Measurements from ENCODE around the gene DOCK2. TPM values are rescaled to one million over a fixed set of nuclear protein-coding genes. Genes with fewer than 3 reads are reported as not detected.

Gene DOCK2
- total RNA-seq, 1 donor from 2014 or later, result 4.2 TPM

- Histone ChIP-seq H3K9me3 (replicated peaks) (no peaks in the 10 kb centered on the region), H3K4me1 (no peaks in the 10 kb centered on the region), H3K27ac (replicated peaks) (no peak overlapping the region), H3K36me3 (no peaks in the 10 kb centered on the region), H3K27me3 (ENCODE audit: low read depth) (no peaks in the 10 kb centered on the region), H3K4me3 (no peak overlapping the region)
- no peak for TF ChIP-seq CTCF (IDR thresholded peaks at IDR 0.05; ENCODE audit: borderline replicate concordance)
- intact Hi-C loops (cut with micrococcal nuclease), result no loop called here
- no peak for DNase-seq
Observed at GRCh38 chr5:169778622-169779596, 141.8 kb downstream of the DOCK2 start.

DNA sequence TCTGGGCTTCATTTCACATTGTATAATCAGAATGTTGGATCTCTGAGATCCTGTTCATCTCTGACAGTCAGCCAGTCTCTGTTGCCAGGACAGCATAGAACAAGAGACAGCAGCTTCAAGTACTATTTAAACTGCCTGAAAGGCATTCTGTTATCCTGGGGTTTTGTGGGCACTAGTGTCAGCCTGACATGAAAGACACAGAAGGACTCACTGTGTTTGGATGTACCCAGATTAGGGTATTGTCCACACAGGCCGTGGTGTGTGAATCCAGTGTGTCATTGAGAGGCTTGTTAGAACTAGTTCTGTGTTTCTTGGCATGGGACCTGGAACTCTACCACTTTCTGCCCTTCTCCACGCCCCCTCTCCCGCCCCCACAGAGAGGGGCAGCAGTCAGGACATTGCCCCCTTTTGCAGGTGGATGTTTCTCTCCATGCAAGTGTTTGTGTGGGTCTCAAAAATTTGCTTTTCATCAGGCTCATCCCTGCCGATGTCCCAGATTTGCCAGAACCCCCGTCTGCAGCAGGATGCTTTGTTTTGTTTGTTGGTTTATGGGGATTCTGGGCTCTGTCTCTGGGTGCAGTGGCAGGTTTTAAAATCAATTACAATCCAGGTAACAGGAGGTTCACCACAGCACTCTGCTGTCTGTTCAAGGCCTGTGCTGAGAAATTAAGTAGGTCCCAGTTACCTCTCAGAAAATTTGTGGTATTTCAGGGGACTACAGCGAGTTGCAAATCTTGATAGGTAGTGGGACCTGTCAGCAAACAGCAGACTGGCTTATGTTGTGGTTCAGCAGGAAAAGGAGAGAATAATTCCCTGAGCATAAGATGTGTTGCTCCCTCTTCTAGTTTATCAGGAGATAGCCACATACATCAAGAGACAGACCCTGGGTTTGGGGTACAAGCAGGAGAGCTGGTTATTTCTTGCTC, 144.6 kb downstream of the DOCK2 start:
- no peaks in the 10 kb centered on the region for H3K9me3 ChIP-seq (replicated peaks)
- no peak for DNase-seq
- H3K27ac ChIP-seq (replicated peaks), result no peak overlapping the region
- intact Hi-C loops (cut with micrococcal nuclease), result no loop called here
- TF ChIP-seq CTCF (IDR thresholded peaks at IDR 0.05; ENCODE audit: borderline replicate concordance), result no peak
- H3K4me3 ChIP-seq, result no peak overlapping the region
- no peaks in the 10 kb centered on the region for H3K36me3 ChIP-seq
- H3K4me1 ChIP-seq, result no peaks in the 10 kb centered on the region
- H3K27me3 ChIP-seq (ENCODE audit: low read depth), result no peaks in the 10 kb centered on the region

- Histone ChIP-seq H3K4me3 (no peak overlapping the region), H3K27ac (replicated peaks) (no peak overlapping the region), H3K36me3 (no peaks in the 10 kb centered on the region), H3K27me3 (ENCODE audit: low read depth) (no peaks in the 10 kb centered on the region), H3K4me1 (no peaks in the 10 kb centered on the region), H3K9me3 (replicated peaks) (no peaks in the 10 kb centered on the region)
- TF ChIP-seq CTCF (IDR thresholded peaks at IDR 0.05; ENCODE audit: borderline replicate concordance), result no peak
- intact Hi-C loops (cut with micrococcal nuclease), result no loop called here
- DNase-seq, result no peak
Observed at GRCh38 chr5:169785771-169786618, 148.9 kb downstream of the DOCK2 start.

DNA sequence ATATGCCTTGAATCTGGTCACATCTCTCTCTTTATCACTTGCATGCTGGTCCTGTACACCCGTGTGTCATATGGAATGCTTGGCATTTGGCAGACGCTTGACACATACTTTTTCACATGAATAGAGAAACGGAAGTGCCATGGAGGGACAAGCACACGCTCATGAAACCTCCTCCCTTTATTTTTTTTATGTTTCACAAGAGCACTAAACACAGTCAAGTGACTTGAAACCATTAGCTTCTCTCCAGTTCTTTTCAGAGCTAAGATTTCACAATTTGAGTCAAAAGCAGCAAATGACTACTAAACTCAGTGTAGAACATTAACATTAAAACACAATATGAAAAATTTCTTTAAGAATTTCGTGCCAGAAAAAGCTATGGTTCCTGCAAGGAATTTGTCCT, 151.1 kb downstream of the DOCK2 start:
- Histone ChIP-seq H3K27ac (replicated peaks) (no peak overlapping the region), H3K36me3 (no peaks in the 10 kb centered on the region), H3K4me1 (no peaks in the 10 kb centered on the region), H3K4me3 (no peak overlapping the region), H3K9me3 (replicated peaks) (no peaks in the 10 kb centered on the region), H3K27me3 (ENCODE audit: low read depth) (no peaks in the 10 kb centered on the region)
- no peak for TF ChIP-seq CTCF (IDR thresholded peaks at IDR 0.05; ENCODE audit: borderline replicate concordance)
- no peak for DNase-seq
- intact Hi-C loops (cut with micrococcal nuclease), result no loop called here

All from left ventricle myocardium inferior (tissue), 1 donor.